Posterior vena cava (tissue), 2 donors: ENCODE results near the gene MIGA2. TPM values are rescaled to one million over a fixed set of nuclear protein-coding genes. Genes with fewer than 3 reads are reported as not detected.
"Not testable (repeated sequence)": the region's sequence is repeated elsewhere in the genome, so short reads cannot be mapped to it uniquely, and the experiment has no call there.

Experiments used
- DNase-seq: peaks from one replicate; pipeline ENCODE4 v3.0.0-alpha.2; 2020; ENCODE audit warnings: low spot score
- intact Hi-C, 2 donors: fragments of 100-400 bp; cut with DNase I; formaldehyde crosslinking; loops; one replicate each; pipeline versions ENCODE4 v1.14.1 to v1.14.2; 2022 to 2023
- total RNA-seq, 2 donors: library from RNA; stranded (reverse); fragmentation: NEBNext Ultra II Directional; extraction: Animal tissue kit (Norgen Biotek cat#: 25700); gene quantifications; one replicate each; pipeline ENCODE4 v1.2.1, GENCODE V29; 2021
- donor health status: DM: yes; HTN: yes; CAD: no.
- donor health status: DM: yes; HTN: yes; CAD: no.

MIGA2 gene
- total RNA-seq, 2 donors from 2014 or later = 14.8 to 21.1 TPM

DNA sequence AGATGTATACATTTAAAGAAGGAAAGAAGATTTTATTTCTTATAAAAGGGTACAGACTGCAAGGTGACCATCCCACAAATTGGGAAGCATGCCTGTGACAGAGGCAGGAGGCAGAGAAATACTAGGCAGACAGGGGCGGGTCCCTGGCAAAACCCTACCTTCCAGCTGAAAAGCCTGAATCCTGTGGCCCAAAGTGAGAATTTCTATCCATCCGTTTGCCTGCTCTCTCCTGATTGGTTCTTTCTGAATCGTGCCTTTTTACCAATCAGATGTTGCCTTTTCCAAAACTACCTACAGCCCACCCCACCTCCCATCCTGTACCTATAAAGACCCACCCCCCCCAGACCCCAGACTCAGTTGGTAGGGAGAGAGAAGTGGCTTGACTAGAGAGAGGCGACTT is 4.9 kb upstream of the MIGA2 start:
- intact Hi-C loops = no loop called here

DNA sequence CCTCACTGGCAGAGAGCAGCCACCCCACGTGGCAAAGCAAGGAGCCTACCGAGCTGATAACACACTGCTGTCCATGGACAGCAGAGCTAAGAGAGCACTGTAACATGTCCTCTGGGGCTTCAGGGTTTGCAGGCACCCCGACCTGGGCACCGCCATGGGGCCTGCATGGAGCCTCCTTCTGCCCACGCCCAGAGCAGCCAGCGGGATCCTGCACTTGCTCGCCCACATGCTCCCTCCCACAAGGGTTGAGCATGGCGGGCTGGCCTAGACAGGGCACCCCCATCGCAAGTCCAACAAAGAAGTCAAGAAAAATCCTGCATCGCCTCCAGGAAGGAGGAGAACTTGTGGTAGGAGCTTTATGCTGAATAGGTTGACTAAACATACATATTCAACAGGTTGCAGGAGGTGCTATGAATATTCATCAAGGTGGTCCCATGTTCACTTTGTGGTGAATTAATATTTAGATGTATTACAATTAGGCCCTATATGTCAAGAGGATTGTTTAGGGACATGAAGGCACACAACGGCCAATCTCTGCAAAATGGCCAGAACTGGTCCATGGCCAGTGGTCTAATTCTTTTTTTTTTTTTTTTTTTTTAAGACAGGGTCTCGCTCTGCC is 3.8 kb upstream of the MIGA2 start:
- peak; percentile 60 for DNase-seq
- intact Hi-C loops = no loop called here

More for the DNA sequence above, 4.9 kb upstream of the MIGA2 start:
- DNase-seq = no peak

- no peak for DNase-seq
- intact Hi-C loops = no loop called here
Measured at GRCh38 chr9:129033216-129033615, 3.2 kb upstream of the MIGA2 start.

GRCh38 chr9:129035838-129036237 is 588 bp upstream of the MIGA2 start:
- intact Hi-C loops = not testable (repeated sequence)

GRCh38 chr9:129036923-129037766 is 719 bp downstream of the MIGA2 start:
- intact Hi-C loops = no loop called here
- DNase-seq = no peak

More at GRCh38 chr9:129035838-129036237, 588 bp upstream of the MIGA2 start:
- not testable (repeated sequence) for DNase-seq

DNA sequence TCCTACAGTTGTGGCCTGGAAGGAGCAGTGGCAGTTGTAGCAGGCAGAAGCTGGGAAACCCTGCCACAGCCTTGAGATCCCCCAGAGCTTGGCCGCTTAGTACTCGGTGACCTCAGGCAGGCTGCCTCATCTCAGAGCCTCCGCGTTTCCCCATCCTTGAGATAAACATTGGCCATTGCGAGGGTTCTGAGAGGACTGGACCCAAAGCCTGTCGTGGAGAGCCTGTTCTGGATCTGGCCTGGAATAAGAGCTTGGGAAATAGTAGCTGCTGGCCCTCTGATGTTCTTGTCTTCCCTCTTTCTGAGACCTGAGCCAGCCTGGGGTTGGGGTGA is 1.3 kb downstream of the MIGA2 start:
- DNase-seq = no peak

GRCh38 chr9:129038109-129038852 is 1.9 kb downstream of the MIGA2 start:
- intact Hi-C loops = no loop called here
- DNase-seq = no peak

More for the DNA sequence above, 1.3 kb downstream of the MIGA2 start:
- intact Hi-C loops = no loop called here

- intact Hi-C loops = no loop called here
- DNase-seq = no peak
Measured at GRCh38 chr9:129040113-129040643, 3.8 kb downstream of the MIGA2 start.

GRCh38 chr9:129042016-129042415 is 5.6 kb downstream of the MIGA2 start:
- no peak for DNase-seq
- intact Hi-C loops = no loop called here

GRCh38 chr9:129052592-129052991 is 16.2 kb downstream of the MIGA2 start:
- intact Hi-C loops = no loop called here

GRCh38 chr9:129053020-129053419 is 16.6 kb downstream of the MIGA2 start:
- intact Hi-C loops = no loop called here
- no peak for DNase-seq

More at GRCh38 chr9:129052592-129052991, 16.2 kb downstream of the MIGA2 start:
- peak; percentile 73 for DNase-seq

GRCh38 chr9:129054163-129054851 is 17.9 kb downstream of the MIGA2 start:
- intact Hi-C loops = no loop called here
- no peak for DNase-seq

DNA sequence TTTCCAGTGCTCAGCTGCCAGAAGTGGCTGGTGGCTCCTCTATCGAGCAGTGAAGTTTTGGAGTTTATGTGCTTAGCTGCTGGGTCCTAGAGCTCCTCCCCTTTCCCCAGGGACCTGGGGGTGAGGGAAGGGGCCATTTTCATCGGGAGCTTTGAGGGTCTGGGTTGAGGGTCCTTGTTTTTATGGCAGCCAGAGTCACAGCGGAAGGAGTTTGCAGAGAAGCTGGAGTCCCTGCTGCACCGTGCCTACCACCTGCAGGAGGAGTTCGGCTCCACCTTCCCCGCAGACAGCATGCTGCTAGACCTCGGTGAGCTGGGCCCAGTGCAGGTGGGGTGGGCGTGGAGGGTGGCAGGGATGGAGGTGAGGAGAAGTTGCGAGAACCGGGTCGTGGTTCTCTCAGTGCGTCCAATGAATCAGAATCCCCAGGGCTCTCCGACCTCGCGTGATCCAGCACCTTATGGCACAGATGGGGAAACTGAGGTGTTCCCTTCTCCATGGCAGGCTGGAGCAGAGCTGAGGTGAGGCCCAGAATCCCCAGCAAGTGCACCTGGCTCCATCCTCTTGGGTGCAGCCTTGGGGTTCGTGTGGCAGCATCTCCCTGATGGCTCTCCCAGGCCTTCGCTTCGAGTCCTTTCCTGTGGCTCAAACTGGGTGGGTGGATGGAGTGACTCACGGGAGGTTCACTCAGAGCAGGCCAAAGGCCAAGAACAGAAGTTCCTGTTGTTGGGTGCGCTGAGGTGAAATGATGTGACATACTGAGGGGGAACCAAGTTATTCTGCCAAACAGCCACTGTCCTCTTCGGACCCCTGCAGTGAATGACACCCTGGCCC is 22.8 kb downstream of the MIGA2 start:
- intact Hi-C loops = no loop called here
- no peak for DNase-seq

GRCh38 chr9:129059796-129060785 is 23.7 kb downstream of the MIGA2 start:
- intact Hi-C loops = loop anchor here in 1 of 2 donors (5.0 kb wide), 1 partner anchor 1148 kb away; no protein-coding TSS in a partner anchor
- no peak for DNase-seq

GRCh38 chr9:129060991-129061390 is 24.6 kb downstream of the MIGA2 start:
- DNase-seq = no peak

DNA sequence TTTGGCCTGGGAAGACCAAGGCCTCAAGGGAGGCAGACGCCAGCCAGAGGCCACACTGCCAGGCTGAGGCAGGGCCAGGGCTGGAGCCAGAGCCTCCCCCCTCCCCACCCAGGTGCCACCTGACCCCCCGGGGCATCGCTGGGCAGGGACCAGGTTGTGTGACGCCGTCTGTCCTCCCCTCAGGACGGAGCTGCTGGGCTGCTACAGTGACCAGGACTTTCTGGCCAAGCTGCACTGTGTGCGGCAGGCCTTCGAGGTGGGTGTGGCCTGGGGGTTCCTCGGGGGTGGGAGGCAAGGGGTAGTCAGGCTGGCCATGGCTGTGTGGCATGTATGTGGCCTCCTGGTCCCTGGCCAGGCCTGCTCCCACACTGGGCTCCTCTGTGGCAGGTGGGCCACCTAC is 26.6 kb downstream of the MIGA2 start:
- intact Hi-C loops = loop anchor here in 1 of 2 donors (5.0 kb wide), 1 partner anchor 1151 kb away; no protein-coding TSS in a partner anchor
- no peak for DNase-seq

More at GRCh38 chr9:129060991-129061390, 24.6 kb downstream of the MIGA2 start:
- intact Hi-C loops = loop anchor here in 1 of 2 donors (5.0 kb wide), 1 partner anchor 1149 kb away; no protein-coding TSS in a partner anchor

- intact Hi-C loops = loop anchor here in 1 of 2 donors (5.0 kb wide), 1 partner anchor 1152 kb away; no protein-coding TSS in a partner anchor
- no peak for DNase-seq
Measured at GRCh38 chr9:129064499-129064908, 28.1 kb downstream of the MIGA2 start.
